Measurements from ENCODE around the gene USP44. TPM values are rescaled to one million over a fixed set of nuclear protein-coding genes. Genes with fewer than 3 reads are reported as not detected.

The USP44 gene
- total and polyA plus RNA-seq, 10 of the 15 experiments (the other 5 are each of a cell fraction or from before 2014, with no cell fraction given) = 0.02 to 0.26 (median 0.12) TPM; not detected in 6

DNA sequence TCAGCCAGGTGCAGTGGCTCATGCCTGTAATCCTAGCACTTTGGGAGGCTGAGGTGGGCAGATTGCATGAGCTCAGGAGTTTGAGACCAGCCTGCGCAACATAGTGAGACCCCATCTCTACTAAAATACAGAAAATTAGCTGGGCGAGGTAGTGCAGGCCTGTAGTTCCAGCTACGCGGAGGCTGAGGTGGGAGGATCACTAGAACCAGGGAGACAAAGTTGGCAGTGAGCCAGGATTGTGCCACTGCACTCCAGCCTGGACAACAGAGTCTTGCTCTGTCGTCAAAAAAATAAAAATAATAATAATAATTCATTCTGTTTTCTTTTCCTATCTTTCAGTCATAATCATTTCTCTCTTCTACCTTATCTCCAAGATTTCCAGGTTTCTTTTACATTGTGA is 48.6 kb upstream of the USP44 start:
- H3K4me1 ChIP-seq (ENCODE audit: control insufficient read depth, insufficient read depth, low read length) = no peaks in the 10 kb centered on the region
- H3K4me3 ChIP-seq = no peak overlapping the region
- H3K4me2 ChIP-seq (ENCODE audit: control insufficient read depth, insufficient read depth) = no peak overlapping the region
- H3K9me3 ChIP-seq (replicated peaks; ENCODE audit: control insufficient read depth, insufficient read depth, low read length) = no peaks in the 10 kb centered on the region
- ChIA-PET RAD21 (ENCODE audit: unreplicated experiment) (no interaction called here), SMC1A (ENCODE audit: uncharacterized antibody, unreplicated experiment) (no interaction called here), POLR2A (no interaction called here), CTCF (no interaction called here)
- no peak overlapping the region for H3K27ac ChIP-seq (ENCODE audit: control insufficient read depth, insufficient read depth)
- TF ChIP-seq POLR2A (IDR thresholded peaks at IDR 0.05; ENCODE audit: low read depth, low read length) (no peak), IKZF2 (IDR thresholded peaks at IDR 0.05) (no peak), MTA3 (IDR thresholded peaks at IDR 0.05; ENCODE audit: borderline replicate concordance, low read length) (no peak), SMARCA5 (IDR thresholded peaks at IDR 0.05) (no peak), TCF7 (IDR thresholded peaks at IDR 0.05; ENCODE audit: borderline replicate concordance) (no peak), DPF2 (IDR thresholded peaks at IDR 0.05) (no peak), EGR1 (IDR thresholded peaks at IDR 0.05; ENCODE audit: borderline replicate concordance in 1 of 2, low read depth in 2 of 2, low read length in 2 of 2) (no peak), NFIC (IDR thresholded peaks at IDR 0.05; ENCODE audit: low read depth, low read length) (no peak), ZNF622 (IDR thresholded peaks at IDR 0.05) (no peak)
- TF ChIP-seq, protein P1, sequence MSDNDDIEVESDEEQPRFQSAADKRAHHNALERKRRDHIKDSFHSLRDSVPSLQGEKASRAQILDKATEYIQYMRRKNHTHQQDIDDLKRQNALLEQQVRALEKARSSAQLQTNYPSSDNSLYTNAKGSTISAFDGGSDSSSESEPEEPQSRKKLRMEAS (IDR thresholded peaks at IDR 0.05; ENCODE audit: low read depth, low read length) = no peak
- TF ChIP-seq, protein P2, sequence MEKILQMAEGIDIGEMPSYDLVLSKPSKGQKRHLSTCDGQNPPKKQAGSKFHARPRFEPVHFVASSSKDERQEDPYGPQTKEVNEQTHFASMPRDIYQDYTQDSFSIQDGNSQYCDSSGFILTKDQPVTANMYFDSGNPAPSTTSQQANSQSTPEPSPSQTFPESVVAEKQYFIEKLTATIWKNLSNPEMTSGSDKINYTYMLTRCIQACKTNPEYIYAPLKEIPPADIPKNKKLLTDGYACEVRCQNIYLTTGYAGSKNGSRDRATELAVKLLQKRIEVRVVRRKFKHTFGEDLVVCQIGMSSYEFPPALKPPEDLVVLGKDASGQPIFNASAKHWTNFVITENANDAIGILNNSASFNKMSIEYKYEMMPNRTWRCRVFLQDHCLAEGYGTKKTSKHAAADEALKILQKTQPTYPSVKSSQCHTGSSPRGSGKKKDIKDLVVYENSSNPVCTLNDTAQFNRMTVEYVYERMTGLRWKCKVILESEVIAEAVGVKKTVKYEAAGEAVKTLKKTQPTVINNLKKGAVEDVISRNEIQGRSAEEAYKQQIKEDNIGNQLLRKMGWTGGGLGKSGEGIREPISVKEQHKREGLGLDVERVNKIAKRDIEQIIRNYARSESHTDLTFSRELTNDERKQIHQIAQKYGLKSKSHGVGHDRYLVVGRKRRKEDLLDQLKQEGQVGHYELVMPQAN (conservative IDR thresholded peaks at IDR 0.05) = no peak
- H3K36me3 ChIP-seq (ENCODE audit: control insufficient read depth in 2 of 2, insufficient read depth in 2 of 2, low read length in 1 of 2) = no peaks in the 10 kb centered on the region
- DNase-seq (ENCODE audit: low read depth, low spot score) (no peak), ATAC-seq (no peak), FAIRE-seq (no peak)
- H3K27me3 ChIP-seq (replicated peaks in 1 of 2; ENCODE audit: control insufficient read depth in 2 of 2, insufficient read depth in 2 of 2, low read length in 1 of 2) = no peaks in the 10 kb centered on the region
- in situ Hi-C loops (cut with MboI) (no loop called here), intact Hi-C loops (cut with micrococcal nuclease; ENCODE audit: unreplicated experiment) (no loop called here)
- no TSS peak for BruUV-seq (replicated peaks)
- H2AFZ ChIP-seq (ENCODE audit: control insufficient read depth, low read depth, low read length) = no peak overlapping the region
- H4K20me1 ChIP-seq (ENCODE audit: control insufficient read depth, insufficient read depth) = no peaks in the 10 kb centered on the region
- 43% methylated on average over 5 of the region's 5 CpGs for whole genome bisulfite sequencing (ENCODE audit: insufficient coverage, insufficient replicate concordance, low lambda C conversion rate, missing lambda C conversion rate)
- no peaks in the 10 kb centered on the region for H3K79me2 ChIP-seq (ENCODE audit: control insufficient read depth, insufficient read depth, low read length)
- H3K9ac ChIP-seq (ENCODE audit: control insufficient read depth, insufficient read depth, low read length) = no peak overlapping the region

Data from GM12878 (cell line).